Endothelial cell of umbilical vein (primary cell): ENCODE results near the gene ZNF628. TPM values are rescaled to one million over a fixed set of nuclear protein-coding genes. Genes with fewer than 3 reads are reported as not detected.

Experiments
- BruUV-seq: library from RNA; stranded (reverse); fragments of 400-500 nt; replicated peaks from 2 replicates; lab custom pipeline; 2021; lab: Mats Ljungman, UMichigan
- CTCF ChIA-PET: fragments of 300-600, 350-600 bp; sonication (Branson Sonifier 250); formaldehyde crosslinking; loops from one replicate; lab custom pipeline; 2021; ENCODE audit warnings: antibody characterized with exemption, inconsistent platforms; lab: Charles Lee
- POLR2A ChIA-PET: fragments of 300-600, 350-600 bp; sonication (Branson Sonifier 250); formaldehyde crosslinking; loops from one replicate; lab custom pipeline; 2021; ENCODE audit warnings: antibody characterized with exemption, inconsistent platforms; lab: Charles Lee
- DNase-seq: peaks from one replicate; pipeline ENCODE4 v3.0.0-alpha.2; 2011; ENCODE audit warnings: low read depth, low spot score
- FAIRE-seq: peaks from 2 replicates; lab custom pipeline; 2011; peaks lifted over from hg19 to GRCh38; lab: Jason Lieb, UNC
- H2AFZ ChIP-seq: 2 replicates; pipeline ENCODE4 v1.6.0; 2012; ENCODE audit warnings: low read depth, low read length, control low read depth, inconsistent platforms
- H3K27ac ChIP-seq: 2 replicates; pipeline ENCODE4 v1.5.1; 2011; ENCODE audit warnings: low read depth, mild to moderate bottlenecking, control low read depth, low read length, moderate library complexity; ENCODE audit not compliant: insufficient read depth
- H3K27me3 ChIP-seq, 2 experiments: 2 replicates each; pipeline versions ENCODE4 v1.6.0 to v1.6.1; 2011; ENCODE audit warnings: low read length in 2 of 2, mixed read lengths in 1 of 2; ENCODE audit not compliant: control insufficient read depth in 2 of 2, insufficient read depth in 2 of 2
- H3K36me3 ChIP-seq, 2 experiments: 2 replicates in 1 of 2; 3 replicates in 1 of 2; pipeline ENCODE4 v1.5.1; 2011; ENCODE audit warnings: low read length in 2 of 2, mild to moderate bottlenecking in 1 of 2, moderate library complexity in 1 of 2; ENCODE audit not compliant: control insufficient read depth in 2 of 2, insufficient read depth in 2 of 2; ENCODE audit errors: extremely low read depth in 1 of 2
- H3K4me1 ChIP-seq: 3 replicates; pipeline ENCODE4 v1.5.1; 2011; ENCODE audit warnings: mild to moderate bottlenecking, low read length; ENCODE audit not compliant: control insufficient read depth, insufficient read depth; ENCODE audit errors: extremely low read depth
- H3K4me2 ChIP-seq: 2 replicates; pipeline ENCODE4 v1.6.1; 2011; ENCODE audit warnings: low read length, control low read depth, mixed read lengths; ENCODE audit not compliant: insufficient read depth
- H3K4me3 ChIP-seq, 3 experiments: fragments of 200-600 bp in 1 of 3; sonication (generic), shearing (Covaris generic) in 1 of 3; replicated peaks in 1 of 3; 2 replicates each; pipeline ENCODE4 v1.5.1; 2011 to 2016; ENCODE audit warnings: control low read depth in 3 of 3, low read length in 3 of 3, mild to moderate bottlenecking in 2 of 3, inconsistent platforms in 1 of 3, low read depth in 1 of 3, moderate library complexity in 1 of 3; ENCODE audit not compliant: insufficient read depth in 1 of 3
- H3K79me2 ChIP-seq: 2 replicates; pipeline ENCODE4 v1.6.0; 2012; ENCODE audit warnings: low read length, inconsistent platforms; ENCODE audit not compliant: control insufficient read depth, insufficient read depth
- H3K9ac ChIP-seq: replicated peaks from 2 replicates; pipeline ENCODE3; 2011; ENCODE audit warnings: low read length, control low read depth; ENCODE audit not compliant: insufficient read depth; ENCODE audit errors: extremely low read depth
- H3K9me1 ChIP-seq: replicated peaks from 3 replicates; pipeline ENCODE4 v1.6.0; 2011; ENCODE audit warnings: mild to moderate bottlenecking, low read length; ENCODE audit not compliant: control insufficient read depth, insufficient read depth; ENCODE audit errors: extremely low read depth
- H3K9me3 ChIP-seq: replicated peaks from 2 replicates; pipeline ENCODE4 v1.5.1; 2012; ENCODE audit warnings: low read length, inconsistent platforms; ENCODE audit not compliant: control insufficient read depth, insufficient read depth
- H4K20me1 ChIP-seq: replicated peaks from 2 replicates; pipeline ENCODE3; 2011; ENCODE audit warnings: mild to moderate bottlenecking, low read length; ENCODE audit not compliant: control insufficient read depth, insufficient read depth; ENCODE audit errors: extremely low read depth
- EZH2 ChIP-seq: IDR thresholded peaks from 2 replicates; pipeline ENCODE4 v1.6.1; 2012; ENCODE audit warnings: borderline replicate concordance, low read depth, mild to moderate bottlenecking, moderate library complexity, low read length, inconsistent platforms; ENCODE audit not compliant: severe bottlenecking
- FOS ChIP-seq: IDR thresholded peaks from 2 replicates; pipeline ENCODE4 v1.6.1; 2011; ENCODE audit warnings: mild to moderate bottlenecking, low read length, moderate library complexity, borderline replicate concordance; ENCODE audit not compliant: insufficient read depth
- GATA2 ChIP-seq: IDR thresholded peaks from 2 replicates; pipeline ENCODE4 v1.7.0; 2011; ENCODE audit warnings: low read depth, mild to moderate bottlenecking, moderate library complexity, mixed read lengths, low read length; ENCODE audit not compliant: insufficient read length, insufficient read depth
- JUN ChIP-seq: IDR thresholded peaks from 2 replicates; pipeline ENCODE4 v1.6.1; 2011; ENCODE audit warnings: borderline replicate concordance, low read depth; ENCODE audit not compliant: insufficient read length, insufficient read depth
- MYC ChIP-seq: IDR thresholded peaks from one replicate; pipeline ENCODE4 v1.6.1; 2011; ENCODE audit warnings: mild to moderate bottlenecking, low read depth, low read length
- POLR2A ChIP-seq: IDR thresholded peaks from 2 replicates; pipeline ENCODE4 v1.6.1; 2012; ENCODE audit warnings: low read depth, mild to moderate bottlenecking, control low read depth, low read length
- POLR2AphosphoS5 ChIP-seq: IDR thresholded peaks from 2 replicates; pipeline ENCODE4 v1.6.1; 2012; ENCODE audit warnings: low read depth, mild to moderate bottlenecking, control low read depth, low read length, moderate library complexity; ENCODE audit not compliant: insufficient read depth
- dilution Hi-C: fragments of 300-500 bp; cut with MboI; formaldehyde crosslinking; loops from one replicate; pipeline ENCODE4 v1.15.0; 2019; ENCODE audit warnings: low sequenced_read_pairs; ENCODE audit not compliant: extremely low pct_ligation_motif_present
- intact Hi-C: fragments of 100-400 bp; cut with micrococcal nuclease; formaldehyde crosslinking; loops from one replicate; pipeline ENCODE4 v1.10.0; 2022
- polyA plus RNA-seq, 4 experiments: library from polyadenylated mRNA; depleted of rRNA in 3 of 4; stranded (reverse) in 3 of 4; unstranded in 1 of 4; fragments of >200 nt; gene quantifications; 2 replicates each; pipeline versions ENCODE4 v1.2.1 to v1.2.3, GENCODE V29; 2011 to 2012; ENCODE audit warnings: missing spikeins in 1 of 4
- total RNA-seq: library from RNA; stranded (reverse); gene quantifications from 2 replicates; pipeline ENCODE4 v1.2.3, GENCODE V29; 2021
- TF ChIP-seq, protein P1 (sequence below): IDR thresholded peaks from 2 replicates; pipeline ENCODE4 v1.6.1; 2011; ENCODE audit not compliant: insufficient read depth, insufficient read length
- TF ChIP-seq, protein P2 (sequence below), 2 donors: IDR thresholded peaks; 1 replicate in 1 of 2; 2 replicates in 1 of 2; pipeline ENCODE4 v1.5.1; 2011; ENCODE audit warnings: low read length in 2 of 2, mild to moderate bottlenecking in 2 of 2, moderate library complexity in 2 of 2, control low read depth in 1 of 2, inconsistent platforms in 1 of 2, low read depth in 1 of 2; ENCODE audit not compliant: insufficient read depth in 1 of 2; ENCODE audit errors: extremely low read depth in 1 of 2

ZNF628 gene
- total and polyA plus RNA-seq, 2 donors (not counting 3 experiments of a cell fraction or from before 2014, with no cell fraction given): 2.0 to 10.4 TPM

DNA sequence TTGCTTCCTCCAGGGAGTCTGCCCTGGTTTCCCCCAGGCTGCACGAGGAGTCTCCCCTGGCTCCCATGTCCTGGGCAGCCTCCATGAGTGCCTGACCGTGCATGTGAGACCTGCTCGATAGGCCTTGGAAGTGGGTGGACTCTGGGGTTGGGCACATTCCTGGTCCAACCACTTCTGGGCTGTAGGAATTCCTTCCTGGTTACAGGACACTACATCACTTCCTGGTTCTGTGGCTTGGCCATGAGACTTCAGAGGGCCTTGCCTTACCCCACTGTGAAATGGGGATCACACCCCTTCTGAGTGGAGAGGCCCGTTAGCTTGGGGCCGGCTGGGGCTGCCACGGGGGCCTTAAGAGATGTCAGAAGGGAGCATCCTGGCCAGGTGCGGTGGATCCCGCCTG, 4.0 kb upstream of the ZNF628 start:
- POLR2A ChIA-PET: no interaction called here
- DNase-seq (no peak), FAIRE-seq (no peak)
- dilution Hi-C loops (no loop called here), intact Hi-C loops (no loop called here)
- no peaks in the 10 kb centered on the region for H4K20me1 ChIP-seq
- CTCF ChIA-PET: interaction anchor here (6.1 kb wide), 1 partner anchor 32 kb away, joined by 62 read pairs; no protein-coding TSS in a partner anchor
- H3K27ac ChIP-seq: no peak overlapping the region
- H3K36me3 ChIP-seq: no peaks in the 10 kb centered on the region
- H3K9ac ChIP-seq: no peak overlapping the region
- H2AFZ ChIP-seq: no peak overlapping the region
- H3K27me3 ChIP-seq: no peaks in the 10 kb centered on the region
- H3K9me3 ChIP-seq: no peaks in the 10 kb centered on the region
- TF ChIP-seq, protein P1, sequence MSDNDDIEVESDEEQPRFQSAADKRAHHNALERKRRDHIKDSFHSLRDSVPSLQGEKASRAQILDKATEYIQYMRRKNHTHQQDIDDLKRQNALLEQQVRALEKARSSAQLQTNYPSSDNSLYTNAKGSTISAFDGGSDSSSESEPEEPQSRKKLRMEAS: no peak
- no peak for TF ChIP-seq EZH2
- no peak for TF ChIP-seq MYC
- no peak for TF ChIP-seq POLR2AphosphoS5
- TF ChIP-seq FOS: no peak
- no peak for TF ChIP-seq GATA2
- no peak for TF ChIP-seq POLR2A
- TF ChIP-seq, protein P2, sequence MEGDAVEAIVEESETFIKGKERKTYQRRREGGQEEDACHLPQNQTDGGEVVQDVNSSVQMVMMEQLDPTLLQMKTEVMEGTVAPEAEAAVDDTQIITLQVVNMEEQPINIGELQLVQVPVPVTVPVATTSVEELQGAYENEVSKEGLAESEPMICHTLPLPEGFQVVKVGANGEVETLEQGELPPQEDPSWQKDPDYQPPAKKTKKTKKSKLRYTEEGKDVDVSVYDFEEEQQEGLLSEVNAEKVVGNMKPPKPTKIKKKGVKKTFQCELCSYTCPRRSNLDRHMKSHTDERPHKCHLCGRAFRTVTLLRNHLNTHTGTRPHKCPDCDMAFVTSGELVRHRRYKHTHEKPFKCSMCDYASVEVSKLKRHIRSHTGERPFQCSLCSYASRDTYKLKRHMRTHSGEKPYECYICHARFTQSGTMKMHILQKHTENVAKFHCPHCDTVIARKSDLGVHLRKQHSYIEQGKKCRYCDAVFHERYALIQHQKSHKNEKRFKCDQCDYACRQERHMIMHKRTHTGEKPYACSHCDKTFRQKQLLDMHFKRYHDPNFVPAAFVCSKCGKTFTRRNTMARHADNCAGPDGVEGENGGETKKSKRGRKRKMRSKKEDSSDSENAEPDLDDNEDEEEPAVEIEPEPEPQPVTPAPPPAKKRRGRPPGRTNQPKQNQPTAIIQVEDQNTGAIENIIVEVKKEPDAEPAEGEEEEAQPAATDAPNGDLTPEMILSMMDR (IDR thresholded peaks at IDR 0.05; ENCODE audit: extremely low read depth in 1 of 2, insufficient read depth in 1 of 2, low read depth in 1 of 2, low read length in 2 of 2): no peak
- no peak for TF ChIP-seq JUN
- H3K4me3 ChIP-seq: no peak overlapping the region
- peaks cover 5% of the 10 kb centered on the region for H3K4me1 ChIP-seq
- H3K4me2 ChIP-seq: no peak overlapping the region
- no peaks in the 10 kb centered on the region for H3K79me2 ChIP-seq
- no peaks in the 10 kb centered on the region for H3K9me1 ChIP-seq
- BruUV-seq: no TSS peak
